ENCODE data around the gene CCR3.
A peak's percentile ranks its signal among the peaks of the same experiment; 100 is the strongest.

Gene CCR3

DNA sequence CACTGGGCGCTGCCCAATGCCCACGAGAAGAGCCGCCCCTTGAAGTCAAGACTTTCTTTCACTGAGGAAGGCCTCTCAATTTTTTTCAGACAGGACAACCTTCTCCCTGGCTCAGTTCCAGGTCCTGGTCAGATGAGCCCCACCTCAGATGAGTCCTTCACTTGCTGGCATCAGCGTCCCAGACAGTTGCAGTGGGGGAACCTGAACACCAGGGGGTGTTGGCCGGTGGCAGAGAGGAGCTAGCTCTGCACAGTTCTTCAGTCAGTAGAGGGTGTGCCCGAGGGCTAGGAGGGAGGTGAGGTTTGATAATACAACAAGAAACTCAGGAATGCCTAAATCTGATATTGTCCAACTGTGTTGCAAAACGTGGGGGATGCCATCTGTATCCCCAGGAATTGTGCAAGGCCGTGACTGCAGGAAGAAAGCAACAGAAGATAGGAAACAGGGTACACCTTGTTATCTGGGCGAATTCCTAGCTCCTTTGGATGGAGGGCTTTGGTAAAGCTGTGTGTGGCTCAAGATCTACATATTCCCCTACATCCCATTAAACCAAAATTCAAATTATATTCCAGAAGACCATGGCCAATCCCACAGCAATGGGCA lies 34.3 kb downstream of the CCR3 start:
- peak; percentile 67 for DNase-seq

DNA sequence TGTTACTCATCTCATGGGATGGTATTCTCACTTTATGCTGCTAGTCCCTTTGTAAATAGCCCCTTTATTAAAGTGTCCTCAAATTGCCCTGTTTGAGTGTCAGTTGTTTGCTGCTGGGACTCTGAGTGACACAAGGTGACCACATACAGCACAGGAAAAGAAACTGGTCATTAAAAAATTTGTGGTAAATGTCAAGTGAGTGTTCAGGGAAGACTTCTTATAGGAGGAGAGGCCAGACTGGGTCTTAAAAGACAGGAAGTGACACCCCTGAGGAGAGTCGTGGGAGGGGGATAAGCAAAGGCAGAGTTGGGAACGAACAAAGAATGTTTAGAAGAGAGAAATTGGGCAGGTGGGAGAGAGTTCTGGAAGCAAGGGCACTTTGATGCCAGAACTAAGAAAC lies 35.2 kb downstream of the CCR3 start:
- DNase-seq: peak; percentile 26

DNA sequence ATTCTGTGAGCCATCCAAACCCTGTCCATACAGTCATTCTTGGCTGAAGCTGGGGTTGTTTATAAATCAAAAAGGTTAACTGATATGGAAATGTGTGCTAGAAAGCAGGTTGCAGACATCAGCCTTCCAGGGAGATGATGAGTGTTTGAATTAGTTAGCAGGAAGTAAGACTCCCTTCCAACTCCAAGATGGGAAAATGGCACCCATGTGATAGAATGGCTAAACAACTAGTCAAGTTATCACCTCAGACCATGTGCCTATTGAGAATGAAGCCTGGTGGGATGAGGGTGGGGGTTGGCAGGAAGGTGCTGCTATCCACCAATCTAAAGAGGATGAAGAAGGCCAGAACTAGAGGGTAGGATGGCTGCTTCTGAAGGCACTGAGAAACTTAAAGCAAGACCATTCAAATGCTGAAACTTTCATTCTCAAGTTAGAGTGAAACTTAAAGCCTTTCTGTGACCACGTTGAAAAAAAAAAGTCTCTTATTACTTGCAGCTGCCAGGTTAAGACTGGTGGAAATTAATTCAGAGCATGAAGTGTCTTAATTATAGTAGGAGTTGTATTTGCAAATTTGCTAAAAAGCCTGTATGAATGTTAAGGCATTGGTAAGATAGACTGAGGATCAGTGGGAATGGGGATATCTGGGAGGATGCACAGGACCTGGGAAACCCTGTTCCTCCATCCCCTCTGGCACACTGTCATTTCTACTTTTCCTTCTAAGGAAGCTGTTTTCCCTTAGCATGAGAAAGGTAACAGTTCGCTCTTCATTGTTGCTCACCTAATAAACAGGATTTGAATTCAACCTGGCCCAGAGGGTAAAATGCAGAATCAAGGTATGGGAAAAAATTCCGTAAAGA lies 36.8 kb downstream of the CCR3 start:
- no peak for DNase-seq

DNA sequence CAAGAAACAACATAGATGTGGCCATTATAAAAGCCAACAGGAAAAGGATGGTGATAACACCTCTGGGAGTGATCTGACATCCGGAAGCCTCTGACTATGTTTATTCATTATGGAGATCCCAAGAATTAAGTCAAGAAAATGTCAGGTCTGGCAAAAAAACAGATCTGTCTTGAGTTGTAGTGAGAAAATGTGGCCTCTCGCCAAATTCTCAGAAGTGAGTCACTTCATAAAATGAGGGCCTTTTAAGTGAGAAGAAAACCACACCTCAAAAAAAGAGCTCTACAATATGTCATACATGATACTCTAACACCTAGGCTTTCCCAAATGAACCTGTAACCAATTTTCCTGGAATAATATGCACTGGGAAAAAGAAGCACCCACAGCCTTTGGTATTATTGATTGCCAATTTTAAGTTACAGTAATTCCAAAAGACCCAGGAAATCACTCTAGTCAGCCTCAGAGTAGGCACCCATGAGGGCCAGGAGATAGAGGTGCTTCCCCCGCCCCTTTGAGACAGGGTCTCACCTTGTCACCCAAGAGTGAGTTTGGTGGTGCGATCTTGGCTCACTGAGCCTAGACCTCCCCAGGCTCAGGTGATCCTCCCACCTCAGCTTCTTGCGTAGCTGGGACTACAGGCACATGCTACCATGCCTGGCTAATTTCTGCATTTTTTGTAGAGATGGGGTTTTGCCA lies 38.0 kb downstream of the CCR3 start:
- DNase-seq: no peak

DNA sequence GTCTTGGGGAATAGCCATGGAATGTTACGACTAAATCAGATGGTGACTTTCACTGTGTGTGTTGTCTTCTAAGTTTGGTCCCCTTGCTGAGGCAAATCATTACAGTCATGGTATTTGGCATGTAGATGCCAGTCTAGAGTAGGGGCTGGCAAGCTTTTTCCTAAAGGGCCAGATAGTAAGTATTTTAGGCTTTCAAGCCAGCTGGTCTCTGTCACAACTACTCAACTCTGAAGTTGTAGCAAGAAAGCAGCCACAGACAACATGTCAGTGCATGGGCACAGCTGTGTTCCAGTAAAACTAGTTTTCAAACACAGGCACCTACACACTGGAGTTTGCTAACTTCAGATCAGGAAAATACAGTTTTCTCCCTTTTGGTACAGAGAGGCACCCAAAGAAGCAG lies 39.3 kb downstream of the CCR3 start:
- no peak for DNase-seq

DNA sequence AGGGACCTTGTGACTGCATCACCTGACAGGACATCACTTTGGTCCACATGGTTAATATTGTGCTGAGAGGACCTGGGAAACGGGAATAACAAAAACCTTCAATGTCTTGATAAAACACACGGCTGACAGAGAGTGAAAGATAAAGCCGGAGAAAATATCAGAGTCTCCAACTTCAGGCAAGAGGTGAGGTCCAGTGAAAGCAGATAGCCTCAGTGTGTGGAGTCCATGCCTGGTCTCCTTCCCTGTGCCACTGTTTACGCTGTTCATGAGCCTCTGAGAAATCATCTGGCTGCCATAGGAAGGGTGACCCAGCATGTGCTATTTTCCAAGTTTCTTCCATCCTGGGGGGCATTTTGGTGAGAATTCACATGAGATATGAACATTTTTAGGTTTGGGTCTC lies 39.8 kb downstream of the CCR3 start:
- no peak for DNase-seq

DNA sequence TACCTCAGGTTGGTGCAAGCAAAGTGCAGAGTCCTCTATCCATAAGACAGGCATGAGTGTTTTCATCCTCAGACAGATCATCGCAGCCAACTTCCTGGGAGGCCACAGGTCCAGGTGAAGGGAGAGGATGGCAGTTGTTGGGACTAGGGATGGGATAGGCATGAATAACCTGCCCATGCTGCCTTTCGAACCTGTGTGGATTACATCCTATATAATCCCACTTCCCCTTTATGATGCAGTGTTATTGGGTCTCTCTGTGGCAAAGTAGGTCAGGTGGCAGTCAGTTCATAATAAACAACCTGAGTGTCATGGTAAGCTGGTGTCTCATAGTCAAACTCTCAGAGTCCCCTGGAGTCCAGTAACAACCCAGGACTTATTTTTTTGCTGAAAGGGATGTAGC lies 40.4 kb downstream of the CCR3 start:
- no peak for DNase-seq

DNA sequence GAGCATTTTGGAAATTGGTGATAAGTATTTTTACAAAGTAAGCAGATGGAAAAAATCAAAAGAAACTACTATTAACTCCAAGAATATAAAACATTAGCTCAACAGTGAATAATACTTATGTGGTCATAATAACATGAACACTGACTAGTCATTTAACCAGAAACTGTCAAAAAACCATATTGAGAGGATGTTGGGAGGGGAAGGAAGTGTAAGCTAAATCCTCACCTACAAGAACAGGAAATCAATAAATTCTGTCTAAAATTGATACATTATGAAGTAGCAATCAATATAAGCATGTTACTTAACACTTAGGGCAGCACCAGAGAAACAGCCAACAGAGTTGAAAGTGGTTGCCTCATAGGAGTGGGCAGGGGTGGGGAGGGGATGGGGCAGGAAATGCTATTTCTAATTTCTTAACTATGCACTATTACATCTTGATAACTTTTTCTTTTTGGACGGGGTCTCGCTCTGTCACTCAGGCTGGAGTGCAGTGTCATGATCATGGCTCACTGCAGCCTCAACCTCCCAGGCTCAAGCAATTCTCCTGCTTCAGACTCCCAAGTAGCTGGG lies 41.7 kb downstream of the CCR3 start:
- DNase-seq: peak; percentile 27

DNA sequence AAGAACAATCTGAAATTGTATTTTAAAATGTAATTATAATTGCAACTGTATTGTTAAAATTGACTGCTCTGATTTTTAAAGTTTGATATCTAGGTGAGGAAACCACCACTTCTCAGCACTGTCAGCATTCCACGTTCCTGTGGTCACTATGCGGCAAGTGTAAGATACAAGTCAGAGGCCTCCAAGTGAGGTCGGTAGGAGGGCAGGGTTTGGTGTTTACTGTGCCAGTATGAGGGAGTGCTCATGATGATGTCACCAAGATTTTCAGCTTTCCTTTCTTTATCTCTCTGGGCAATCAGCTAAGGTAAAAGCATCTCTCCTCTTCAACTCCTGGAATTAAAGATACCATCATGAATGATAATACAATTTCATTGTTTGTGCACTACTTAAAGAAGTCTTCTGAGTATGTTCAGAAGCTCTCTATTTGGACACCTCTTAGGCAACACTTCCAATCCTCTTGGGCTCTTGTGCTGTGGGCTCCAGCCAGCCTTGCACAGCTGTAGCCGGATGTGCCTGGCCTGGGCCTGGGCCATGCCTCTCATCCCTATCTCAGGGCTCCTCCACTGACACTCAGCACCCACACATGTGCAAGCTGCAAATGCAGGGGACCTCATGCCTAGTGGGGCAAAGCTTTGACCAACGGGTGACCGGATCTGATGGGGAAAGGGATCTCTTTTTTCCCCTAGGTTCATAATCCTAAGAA lies 42.9 kb downstream of the CCR3 start:
- DNase-seq: no peak

DNA sequence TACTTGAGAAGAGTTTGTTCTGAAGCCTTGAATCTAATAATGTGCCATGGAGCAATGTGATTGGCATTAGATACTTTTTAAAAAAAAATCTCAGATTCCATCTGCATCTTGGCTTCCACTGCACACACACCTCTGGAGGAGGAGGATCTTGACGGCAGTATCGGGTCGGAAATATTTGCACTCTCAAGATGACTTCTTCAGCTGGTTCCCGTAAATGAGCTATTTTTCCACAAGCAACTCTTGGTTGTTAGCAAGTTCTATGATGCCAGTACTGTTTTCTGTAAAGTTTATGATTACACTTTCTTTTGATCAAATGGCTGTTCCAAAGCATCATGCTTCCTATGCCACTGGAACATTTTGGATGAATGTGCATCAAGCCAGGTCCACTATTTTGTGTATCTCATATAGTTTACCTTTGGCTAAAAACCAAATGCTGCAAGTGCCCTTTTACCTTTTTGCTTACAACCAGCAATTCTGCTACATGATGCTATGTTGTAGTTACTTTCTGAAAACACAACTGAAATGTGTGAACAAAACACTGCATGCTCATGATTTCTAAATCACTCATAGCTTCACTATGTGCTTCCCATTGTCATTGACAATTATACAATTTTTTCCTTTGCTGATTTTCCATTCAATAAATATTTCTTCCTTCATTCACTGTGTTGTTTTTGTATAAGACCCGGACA lies 43.8 kb downstream of the CCR3 start:
- DNase-seq: no peak

DNA sequence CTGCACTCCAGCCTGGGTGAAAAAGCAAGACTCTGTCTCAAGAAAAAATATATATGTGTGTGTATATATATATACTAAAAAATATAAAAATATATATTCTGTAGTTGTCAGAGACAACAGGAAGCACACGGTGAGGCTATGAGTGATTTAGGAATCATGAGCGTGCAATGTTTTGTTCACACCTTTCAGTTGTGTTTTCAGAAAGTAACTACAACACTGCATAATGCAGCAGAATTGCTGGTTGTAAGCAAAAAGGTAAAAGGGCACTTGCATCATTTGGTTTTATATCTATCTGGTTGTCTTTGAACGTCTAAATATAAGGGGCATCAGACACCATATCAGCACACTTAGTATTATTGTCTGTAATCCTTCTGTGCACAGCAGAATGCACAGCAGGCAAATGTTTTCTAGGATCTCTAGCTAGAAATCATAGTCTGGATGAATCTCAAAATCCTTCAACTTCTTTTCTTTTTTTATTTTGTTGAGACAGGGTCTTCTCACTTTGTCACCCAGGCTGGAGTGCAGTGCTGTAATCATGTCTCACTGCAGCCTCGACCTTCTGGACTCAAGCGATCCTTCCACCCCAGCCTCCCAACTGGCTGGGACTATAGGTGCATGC lies 44.8 kb downstream of the CCR3 start:
- DNase-seq: no peak

DNA sequence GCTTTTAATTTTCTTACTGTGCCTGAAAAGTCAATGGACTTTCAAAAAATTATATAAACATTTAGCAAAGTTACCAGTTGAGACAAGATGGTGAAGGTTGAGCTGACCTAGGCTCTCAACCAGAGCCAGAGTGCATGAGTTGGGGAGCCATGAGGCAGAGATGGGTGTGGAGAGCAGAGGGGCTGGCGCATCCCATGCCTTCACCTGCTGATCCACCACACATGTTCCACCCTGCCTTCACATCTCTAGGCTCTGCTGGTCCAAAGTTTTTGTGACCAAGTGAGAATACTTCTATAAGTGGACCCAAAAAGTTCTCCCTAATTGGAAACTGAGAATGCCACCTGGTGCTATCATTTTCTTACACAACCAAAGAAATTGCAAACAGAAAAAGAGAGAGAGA lies 47.3 kb downstream of the CCR3 start:
- no peak for DNase-seq

DNA sequence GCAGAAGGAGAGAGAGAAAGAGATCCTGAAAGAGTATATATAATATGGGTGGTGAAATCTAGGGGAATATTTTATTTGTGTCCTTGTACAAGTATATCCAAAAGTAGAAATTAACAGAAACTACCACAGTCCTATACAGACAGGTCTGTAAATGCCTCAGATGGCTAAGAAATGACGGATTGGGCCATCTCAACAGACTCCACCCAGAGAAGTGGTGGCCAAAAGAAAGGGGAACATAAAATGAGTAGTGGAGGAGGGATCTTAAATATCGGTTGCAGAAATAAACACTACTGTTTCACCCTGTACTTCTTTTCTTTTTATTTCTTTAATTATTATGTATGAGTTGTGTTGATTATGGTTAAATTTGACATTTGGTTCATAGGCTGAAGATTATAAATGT lies 47.7 kb downstream of the CCR3 start:
- DNase-seq: peak; percentile 70

DNA sequence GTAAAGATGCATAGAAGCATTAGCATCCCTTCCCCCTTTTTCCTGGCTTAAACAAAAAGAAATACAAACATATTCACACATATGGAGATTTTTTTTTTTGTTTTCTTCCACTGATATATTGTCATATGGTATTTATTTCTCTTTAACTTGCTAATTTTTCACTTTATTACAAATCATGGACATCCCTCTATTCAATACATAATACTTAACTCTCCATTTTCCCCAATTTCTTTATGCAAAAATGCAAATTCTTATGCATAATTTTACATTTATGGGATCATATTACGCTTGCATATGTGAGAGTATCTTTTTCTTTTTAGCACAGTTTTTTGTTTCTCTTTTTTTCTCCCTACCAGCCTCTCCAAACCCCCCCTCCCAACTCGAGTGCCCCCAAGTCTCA lies 48.8 kb downstream of the CCR3 start:
- DNase-seq: no peak

DNA sequence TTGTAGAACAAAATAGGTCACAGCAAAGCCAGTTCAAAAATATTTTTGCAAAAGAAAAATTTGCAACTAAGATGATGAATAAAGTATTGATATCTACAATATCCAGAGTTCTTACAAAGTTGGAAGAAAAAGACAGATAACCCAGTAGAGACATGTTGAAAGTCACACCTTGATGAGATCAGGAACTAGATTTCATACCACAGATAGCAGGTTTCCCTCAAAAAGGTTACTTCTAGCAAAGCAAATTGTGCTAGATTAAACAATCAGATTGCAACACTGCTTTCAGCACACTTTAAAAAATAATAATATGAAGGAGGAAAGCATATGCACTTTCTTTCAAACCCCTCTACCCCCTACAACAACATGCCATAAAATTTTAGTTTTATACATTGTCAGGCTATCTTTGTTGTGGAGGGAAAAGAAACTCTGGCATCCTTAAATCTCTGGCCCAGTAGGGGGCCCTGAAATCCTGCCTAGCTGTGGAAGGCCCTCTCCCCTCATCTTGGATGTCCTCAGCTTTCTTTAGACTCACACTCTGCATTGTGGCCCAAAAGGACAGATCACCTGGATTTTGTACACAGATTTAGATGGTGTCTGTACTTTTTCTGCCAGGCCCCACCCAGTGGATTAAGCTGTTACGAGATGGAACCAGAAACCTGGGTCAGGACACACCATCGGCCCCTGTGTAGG lies 50.9 kb downstream of the CCR3 start:
- DNase-seq: no peak

DNA sequence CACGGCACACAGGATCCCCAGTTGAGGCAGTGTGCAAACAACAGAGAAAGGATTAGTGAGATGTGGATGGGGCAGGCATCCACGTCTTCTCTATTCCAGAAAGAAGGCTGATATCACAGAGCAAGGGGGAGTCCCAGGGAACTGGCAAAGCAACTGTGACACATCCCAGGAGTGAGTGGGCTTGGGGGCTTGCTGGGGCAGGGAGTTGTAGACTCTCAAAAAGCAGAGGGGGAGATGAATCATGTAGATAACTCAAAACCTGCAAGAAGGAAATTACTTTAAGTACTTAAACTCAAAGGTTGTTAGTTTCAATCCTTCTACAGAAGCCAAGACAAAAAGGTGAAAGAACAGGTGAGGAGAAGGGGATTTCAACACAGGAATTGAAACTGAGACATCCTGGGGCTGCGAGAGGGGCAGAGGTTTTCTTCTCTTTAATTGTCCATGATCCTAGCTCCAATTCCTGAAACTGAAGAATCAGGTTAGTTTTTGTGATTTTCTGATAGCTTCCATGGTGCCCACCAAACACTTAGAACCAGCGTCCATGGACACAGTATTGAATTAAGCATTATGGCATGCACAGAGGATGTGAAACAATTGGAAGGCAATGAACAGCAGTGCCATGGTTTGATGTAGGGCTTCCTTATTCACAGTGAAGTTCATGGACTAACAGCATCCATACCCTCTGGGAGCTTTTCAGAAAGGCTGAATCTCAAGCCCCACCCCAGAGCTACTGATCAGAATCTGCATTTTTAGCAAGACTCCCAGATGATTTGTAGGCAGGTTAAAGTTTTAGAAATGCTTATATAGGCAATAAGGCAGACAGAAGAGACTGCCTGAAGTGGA lies 52.0 kb downstream of the CCR3 start:
- DNase-seq: no peak

DNA sequence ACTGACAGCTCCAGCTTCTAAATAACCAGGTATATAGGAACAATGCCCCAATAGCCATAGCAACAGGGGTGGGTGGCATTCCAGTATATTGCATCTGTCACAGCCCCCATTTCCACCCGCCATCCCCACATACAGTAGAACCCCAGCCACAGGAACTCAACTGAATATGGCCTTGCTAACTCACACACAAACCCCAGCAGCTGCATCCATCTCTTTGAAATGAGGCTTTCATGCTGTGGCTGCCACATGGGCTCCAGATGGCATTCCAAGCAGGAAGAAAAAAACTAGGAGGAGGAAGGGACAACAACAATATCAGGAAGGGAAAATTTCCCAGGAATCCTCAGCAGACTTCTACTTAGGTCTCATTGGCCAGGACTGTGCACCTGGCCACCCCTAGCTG lies 54.6 kb downstream of the CCR3 start:
- no peak for DNase-seq

DNA sequence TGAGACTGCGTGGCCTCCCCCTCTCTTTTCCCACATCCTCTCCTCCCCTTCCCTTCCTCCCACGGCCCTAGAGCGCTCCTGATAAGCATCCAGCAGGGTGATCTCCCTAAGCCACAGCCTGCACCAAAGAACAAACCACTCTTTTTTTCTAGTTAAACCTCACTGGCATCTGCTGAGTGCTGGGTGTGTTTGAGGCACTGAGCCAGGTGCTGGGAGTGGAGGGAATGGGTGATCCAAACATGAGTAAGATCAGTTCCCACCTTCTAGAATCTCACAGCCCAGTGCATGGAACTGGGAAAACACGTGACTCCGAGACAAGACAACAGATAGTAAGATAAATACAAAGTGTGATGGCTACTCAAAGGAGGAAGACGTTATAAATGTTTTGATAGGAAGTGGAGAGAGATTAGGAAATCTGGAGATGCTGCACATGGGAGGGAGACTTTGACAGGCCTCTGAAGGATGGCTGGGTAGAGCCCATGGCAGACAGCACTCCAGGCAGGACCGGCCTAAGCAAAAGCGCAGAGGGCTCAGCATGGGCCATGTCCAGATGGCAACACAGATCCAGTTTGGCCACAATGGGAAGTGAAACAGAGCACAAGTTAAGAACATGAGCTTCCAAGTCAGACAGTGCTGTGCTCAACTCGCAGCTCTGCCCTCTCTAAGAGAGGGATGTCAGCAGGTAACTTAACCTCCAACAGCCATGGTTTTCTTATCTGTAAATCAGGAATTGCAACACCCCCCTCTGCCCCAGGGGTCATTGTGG lies 55.6 kb downstream of the CCR3 start:
- DNase-seq: peak; percentile 65

DNA sequence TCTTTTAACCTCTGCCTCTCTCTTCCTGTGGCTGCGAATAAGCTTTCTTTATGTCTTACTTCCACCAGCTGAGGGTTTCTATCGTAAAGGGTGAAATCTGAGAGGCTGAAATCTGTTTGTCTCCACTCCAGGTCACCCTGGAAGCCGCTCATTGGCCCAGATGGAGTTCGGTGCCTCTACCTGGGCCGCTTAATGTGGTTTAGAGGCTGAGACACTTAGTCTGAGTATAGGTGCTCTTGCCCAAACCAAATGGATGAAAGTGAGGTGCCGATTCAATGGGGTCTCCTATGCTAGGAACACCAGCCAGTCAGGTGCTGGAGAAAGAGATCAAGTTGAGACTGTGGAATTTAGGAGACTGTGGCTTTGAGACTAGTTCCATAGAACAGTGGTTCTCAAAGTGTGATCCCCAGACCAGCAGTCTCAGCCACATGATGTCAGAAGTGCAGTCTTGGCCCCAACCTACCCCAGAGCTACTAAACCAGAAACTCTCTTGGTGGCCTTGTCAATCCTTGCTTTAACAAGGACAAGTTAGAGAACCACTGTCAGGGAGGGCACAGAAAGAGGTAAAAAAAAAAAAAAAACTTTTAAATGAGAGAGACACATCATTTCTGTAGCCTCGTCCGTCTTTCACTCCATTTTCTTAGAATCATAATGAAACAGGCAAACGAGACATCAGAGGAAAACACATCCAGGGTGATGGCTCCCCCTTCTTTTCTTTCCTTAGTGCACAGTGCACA lies 56.8 kb downstream of the CCR3 start:
- no peak for DNase-seq
